ENCODE measurements around the gene SP1. TPM values are rescaled to one million over a fixed set of nuclear protein-coding genes. Genes with fewer than 3 reads are reported as not detected.
"Not testable (repeated sequence)": the region's sequence is repeated elsewhere in the genome, so short reads cannot be mapped to it uniquely, and the experiment has no call there.

The SP1 gene
- polyA plus RNA-seq, 3 donors = 15.1 to 80.7 (median 22.7) TPM

DNA sequence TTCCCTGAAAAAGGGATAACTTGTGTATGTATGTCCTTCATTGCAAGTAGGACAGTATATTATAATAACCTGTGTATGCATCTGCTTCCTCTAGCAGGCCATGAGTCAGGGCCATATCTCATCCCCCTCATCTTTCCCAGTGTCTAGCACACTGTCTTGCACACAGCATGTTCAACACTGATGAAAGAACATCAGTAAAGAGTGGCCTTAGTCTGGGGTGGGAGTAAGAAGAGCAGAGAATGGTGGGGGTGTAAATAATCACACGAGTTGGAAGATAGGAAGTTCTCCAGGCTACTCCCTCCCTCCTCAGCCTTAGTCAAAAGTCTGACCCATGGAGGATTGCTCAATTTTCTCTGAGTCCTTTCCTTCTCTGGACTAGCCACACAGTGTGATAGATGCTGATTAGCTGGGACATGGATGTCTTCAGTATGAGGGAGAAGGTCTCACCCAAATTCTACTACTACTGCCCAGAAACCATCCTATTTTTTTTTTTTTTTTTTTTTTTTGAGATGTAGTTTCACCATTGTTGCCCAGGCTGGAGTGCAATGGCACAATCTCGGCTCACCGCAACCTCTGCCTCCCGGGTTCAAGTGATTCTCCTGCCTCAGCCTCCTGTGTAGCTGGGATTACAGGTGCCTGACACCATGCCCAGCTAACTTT is 14.6 kb upstream of the SP1 start:
- Histone ChIP-seq H2AFZ (ENCODE audit: insufficient read depth, low read depth, low read length, poor library complexity, severe bottlenecking) (peak overlapping the region; percentile 29), H3K9me3 (replicated peaks in 1 of 2; ENCODE audit: control insufficient read depth in 1 of 2, insufficient read depth in 1 of 2, low read length in 2 of 2) (no peaks in the 10 kb centered on the region), H3K36me3 (replicated peaks in 1 of 2; ENCODE audit: control insufficient read depth in 1 of 2, insufficient read depth in 2 of 2, low read length in 2 of 2) (no peaks in the 10 kb centered on the region), H3K9ac (ENCODE audit: insufficient read depth, low read length, poor library complexity, severe bottlenecking) (peak overlapping the region; percentile 40), H3K4me1 (ENCODE audit: control insufficient read depth in 1 of 2, insufficient read depth in 2 of 2, low read length in 2 of 2) (peaks cover 55 to 58% of the 10 kb centered on the region in 2 donors), H3K4me2 (replicated peaks; ENCODE audit: extremely low read depth, low read length, poor library complexity, severe bottlenecking) (peak overlapping the region; percentile 62), H3K79me2 (ENCODE audit: insufficient read depth, low read length) (no peaks in the 10 kb centered on the region), H4K20me1 (ENCODE audit: insufficient read depth, low read length) (no peaks in the 10 kb centered on the region), H3K27me3 (ENCODE audit: control insufficient read depth in 2 of 2, insufficient read depth in 2 of 2, low read length in 2 of 2) (no peaks in the 10 kb centered on the region), H3K27ac (ENCODE audit: low read depth in 1 of 2, low read length in 2 of 2) (peak overlapping the region; percentile 75 to 86), H3K4me3 (replicated peaks in 1 of 3; ENCODE audit: low read depth in 2 of 3, low read length in 3 of 3) (peak overlapping the region in 1 of 3 experiments; percentile 30)
- Mint-ChIP-seq H3K27ac (peak overlapping the region; percentile 93 to 99 (median 97)), H3K9me3 (peaks cover 0 to 2% (median 0%) of the 10 kb centered on the region in 7 donors), H3K4me3 (peak overlapping the region; percentile 56 to 83), H3K4me1 (peaks cover 41% of the 10 kb centered on the region), H3K27me3 (ENCODE audit: low read depth in 3 of 3) (no peaks in the 10 kb centered on the region), H3K36me3 (peaks cover 0 to 1% of the 10 kb centered on the region in 2 donors)
- no CpG with 5 or more reads among the region's 4 CpGs for WGBS (ENCODE audit: insufficient coverage)
- intact Hi-C loops (cut with micrococcal nuclease) = no loop called here
- no peak for TF ChIP-seq CTCF (IDR thresholded peaks at IDR 0.05)
- peak; percentile 67 to 87 (median 84) for DNase-seq

- Histone ChIP-seq H3K27ac (ENCODE audit: low read depth in 1 of 2, low read length in 2 of 2) (peak overlapping the region in 1 of 2 donors; percentile 30), H3K4me2 (replicated peaks; ENCODE audit: extremely low read depth, low read length, poor library complexity, severe bottlenecking) (peak overlapping the region; percentile 46), H3K4me1 (ENCODE audit: control insufficient read depth in 1 of 2, insufficient read depth in 2 of 2, low read length in 2 of 2) (peaks cover 54 to 59% of the 10 kb centered on the region in 2 donors), H2AFZ (ENCODE audit: insufficient read depth, low read depth, low read length, poor library complexity, severe bottlenecking) (peak overlapping the region; percentile 44)
- H3K27me3 Mint-ChIP-seq (ENCODE audit: low read depth in 3 of 3); H3K36me3 Mint-ChIP-seq; H3K79me2 ChIP-seq (ENCODE audit: insufficient read depth, low read length); H3K9me3 ChIP-seq (replicated peaks in 1 of 2; ENCODE audit: control insufficient read depth in 1 of 2, insufficient read depth in 1 of 2, low read length in 2 of 2); H3K36me3 ChIP-seq (replicated peaks in 1 of 2; ENCODE audit: control insufficient read depth in 1 of 2, insufficient read depth in 2 of 2, low read length in 2 of 2); H4K20me1 ChIP-seq (ENCODE audit: insufficient read depth, low read length); H3K9ac ChIP-seq (ENCODE audit: insufficient read depth, low read length, poor library complexity, severe bottlenecking); H3K27me3 ChIP-seq (ENCODE audit: control insufficient read depth in 2 of 2, insufficient read depth in 2 of 2, low read length in 2 of 2); DNase-seq; H3K4me3 ChIP-seq (replicated peaks in 1 of 3; ENCODE audit: low read depth in 2 of 3, low read length in 3 of 3); intact Hi-C loops (cut with micrococcal nuclease); H3K9me3 Mint-ChIP-seq: not testable (repeated sequence)
- WGBS (ENCODE audit: insufficient coverage) = 100% methylated on average over 2 of the region's 6 CpGs
- Mint-ChIP-seq H3K4me1 (peaks cover 42% of the 10 kb centered on the region), H3K27ac (peak overlapping the region; percentile 49 to 99 (median 75)), H3K4me3 (peak overlapping the region in 1 of 2 donors; percentile 39)
Measured at GRCh38 chr12:53373554-53374133, 6.3 kb upstream of the SP1 start.

DNA sequence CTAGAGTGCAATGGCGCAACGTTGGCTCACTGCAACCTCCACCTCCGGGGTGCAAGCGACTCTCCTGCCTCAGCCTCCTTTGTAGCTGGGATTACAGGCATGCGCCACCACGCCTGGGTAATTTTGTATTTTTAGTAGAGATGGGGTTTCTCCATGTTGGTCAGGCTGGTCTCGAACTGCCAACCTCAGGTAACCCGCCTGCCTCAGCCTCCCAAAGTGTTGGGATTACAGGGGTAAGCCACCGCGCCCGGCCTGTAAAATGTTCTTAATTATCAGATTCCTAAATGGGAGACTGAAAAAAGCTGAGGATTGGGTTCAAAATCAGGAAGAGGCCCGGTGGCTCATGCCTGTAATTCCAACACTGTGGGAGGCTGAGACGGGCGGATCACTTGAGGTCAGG is 5.7 kb upstream of the SP1 start:
- H4K20me1 ChIP-seq (ENCODE audit: insufficient read depth, low read length); intact Hi-C loops (cut with micrococcal nuclease); H3K4me3 Mint-ChIP-seq; H3K9me3 ChIP-seq (replicated peaks in 1 of 2; ENCODE audit: control insufficient read depth in 1 of 2, insufficient read depth in 1 of 2, low read length in 2 of 2); H3K27me3 ChIP-seq (ENCODE audit: control insufficient read depth in 2 of 2, insufficient read depth in 2 of 2, low read length in 2 of 2); H2AFZ ChIP-seq (ENCODE audit: insufficient read depth, low read depth, low read length, poor library complexity, severe bottlenecking); H3K9ac ChIP-seq (ENCODE audit: insufficient read depth, low read length, poor library complexity, severe bottlenecking); H3K4me3 ChIP-seq (replicated peaks in 1 of 3; ENCODE audit: low read depth in 2 of 3, low read length in 3 of 3); DNase-seq; H3K9me3 Mint-ChIP-seq; H3K27me3 Mint-ChIP-seq (ENCODE audit: low read depth in 3 of 3); H3K79me2 ChIP-seq (ENCODE audit: insufficient read depth, low read length); H3K4me2 ChIP-seq (replicated peaks; ENCODE audit: extremely low read depth, low read length, poor library complexity, severe bottlenecking); H3K36me3 ChIP-seq (replicated peaks in 1 of 2; ENCODE audit: control insufficient read depth in 1 of 2, insufficient read depth in 2 of 2, low read length in 2 of 2); H3K36me3 Mint-ChIP-seq: not testable (repeated sequence)
- peak overlapping the region in 3 of 7 donors; percentile 8 to 75 (median 70) for H3K27ac Mint-ChIP-seq
- 73% methylated on average over 5 of the region's 14 CpGs for WGBS (ENCODE audit: insufficient coverage)
- Histone ChIP-seq H3K4me1 (ENCODE audit: control insufficient read depth in 1 of 2, insufficient read depth in 2 of 2, low read length in 2 of 2) (peaks cover 53 to 59% of the 10 kb centered on the region in 2 donors), H3K27ac (ENCODE audit: low read depth in 1 of 2, low read length in 2 of 2) (peak overlapping the region in 1 of 2 donors; percentile 30)
- H3K4me1 Mint-ChIP-seq = peaks cover 36% of the 10 kb centered on the region
